GM03348 (cell line): ENCODE results near the gene ZBTB21.
A peak's percentile ranks its signal among the peaks of the same experiment; 100 is the strongest.
"Not testable (repeated sequence)": the region's sequence is repeated elsewhere in the genome, so short reads cannot be mapped to it uniquely, and the experiment has no call there.

Source experiments
- DNase-seq: peaks from one replicate; pipeline ENCODE4 v3.0.0; 2012; ENCODE audit warnings: low spot score

The ZBTB21 gene

DNA sequence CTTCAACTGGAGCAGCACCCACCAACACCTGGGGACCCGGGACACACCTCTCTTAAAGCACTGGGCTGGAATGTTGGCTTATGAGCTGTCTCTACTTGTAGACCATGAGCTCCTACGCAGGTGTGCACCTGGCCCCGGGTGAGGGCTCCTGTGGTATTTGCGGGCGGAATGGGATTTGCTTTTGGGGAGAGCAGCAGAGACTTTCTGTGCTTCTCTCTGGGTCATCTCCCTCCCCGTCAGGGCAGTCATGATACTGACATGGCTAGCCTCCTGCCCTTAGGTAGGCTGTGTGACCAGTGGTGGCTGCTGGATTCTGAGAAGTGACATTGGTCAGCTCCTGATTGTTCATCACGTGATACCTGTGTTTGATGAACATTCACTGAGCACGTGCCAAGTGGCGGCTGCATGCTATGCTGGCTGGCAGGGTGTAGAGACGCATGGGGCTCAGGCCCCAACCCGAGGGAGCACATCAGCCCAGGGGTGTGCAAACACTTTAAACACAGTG lies 9.0 kb upstream of the ZBTB21 start:
- no peak for DNase-seq

DNA sequence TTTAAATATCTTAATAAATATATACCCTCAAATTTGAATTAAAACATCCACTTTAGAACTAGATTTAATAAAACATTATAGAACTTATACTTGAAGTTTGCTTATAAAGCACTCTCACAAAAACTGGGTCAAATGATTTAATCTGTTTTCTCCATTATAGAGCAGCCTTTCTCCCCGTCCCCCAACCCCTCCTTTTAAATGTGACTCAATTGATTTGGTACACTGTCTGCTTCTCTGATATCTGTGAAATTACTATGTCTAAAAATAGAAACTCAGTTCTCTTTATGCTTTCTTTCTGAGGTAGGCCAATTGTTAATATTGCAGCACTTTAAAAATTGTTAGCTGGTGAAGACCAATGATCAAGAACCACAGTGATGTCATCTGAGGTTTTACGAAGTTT lies 6.9 kb upstream of the ZBTB21 start:
- DNase-seq, result no peak

DNA sequence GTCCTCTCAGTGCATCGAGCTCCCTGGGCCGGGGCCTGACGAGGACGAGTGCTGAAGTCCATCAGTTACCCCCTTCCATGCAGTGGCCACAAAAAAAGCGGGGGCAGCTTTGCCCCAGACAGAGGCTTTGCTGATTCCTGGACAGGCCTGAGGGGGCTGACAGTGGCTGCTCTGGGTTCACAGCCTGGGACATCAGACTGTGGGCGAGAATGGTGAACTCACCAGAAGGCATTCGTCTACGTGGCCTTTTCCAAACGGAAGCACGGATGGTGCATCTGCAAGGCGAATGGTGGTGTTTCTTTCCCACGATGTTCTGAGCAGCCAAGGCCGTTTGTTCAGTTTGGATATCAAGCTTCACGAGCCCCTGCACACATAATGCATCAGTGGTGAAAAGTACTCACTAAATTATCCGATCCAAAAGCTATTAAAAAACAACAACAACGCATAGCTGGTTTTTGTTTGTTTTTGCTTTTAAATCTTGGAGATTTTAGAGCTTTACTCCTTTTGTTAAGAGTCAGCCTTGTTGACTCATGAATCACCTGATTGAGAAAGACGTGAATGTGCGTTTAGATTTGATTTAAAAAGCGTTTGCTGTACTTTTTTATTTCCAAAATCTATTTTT lies 6.3 kb upstream of the ZBTB21 start:
- no peak for DNase-seq

DNA sequence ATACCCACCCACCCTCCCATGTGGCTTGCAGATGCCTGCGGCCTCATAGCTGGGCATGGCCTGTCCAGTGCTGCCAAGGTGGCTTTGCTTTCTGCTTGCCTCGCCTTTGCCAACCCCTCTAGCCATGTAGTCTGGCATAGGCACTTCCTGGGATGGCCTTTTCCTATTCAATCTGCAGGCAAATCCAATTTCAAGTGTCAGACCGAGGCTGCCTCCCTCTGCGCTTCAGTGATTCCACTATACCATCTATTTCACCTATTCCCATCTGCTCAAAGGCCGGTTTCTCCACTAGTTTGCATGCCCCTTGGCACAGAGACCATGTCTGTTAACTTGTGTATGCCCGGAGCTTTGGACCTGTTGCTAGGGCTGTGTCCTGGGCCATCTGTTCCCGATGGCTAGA lies 3.8 kb upstream of the ZBTB21 start:
- no peak for DNase-seq

DNA sequence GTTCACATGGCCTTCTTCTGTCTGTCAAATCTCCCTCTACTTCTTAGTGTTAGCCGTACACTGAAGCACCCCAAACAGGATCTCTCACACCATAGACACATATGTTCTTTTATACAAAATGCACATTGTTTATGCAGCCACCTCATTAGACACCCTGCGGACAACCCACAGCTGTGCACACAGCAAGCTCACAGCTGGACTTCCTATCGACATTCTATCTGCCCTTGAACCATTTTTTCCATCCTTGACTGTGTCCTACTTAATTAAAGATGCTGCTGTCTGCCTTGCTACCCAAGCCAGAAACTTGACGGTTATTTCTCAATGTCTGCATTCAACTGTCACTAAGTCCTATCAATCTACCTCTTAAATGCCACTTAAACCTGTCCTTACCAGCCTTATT lies 3.2 kb upstream of the ZBTB21 start:
- no peak for DNase-seq

DNA sequence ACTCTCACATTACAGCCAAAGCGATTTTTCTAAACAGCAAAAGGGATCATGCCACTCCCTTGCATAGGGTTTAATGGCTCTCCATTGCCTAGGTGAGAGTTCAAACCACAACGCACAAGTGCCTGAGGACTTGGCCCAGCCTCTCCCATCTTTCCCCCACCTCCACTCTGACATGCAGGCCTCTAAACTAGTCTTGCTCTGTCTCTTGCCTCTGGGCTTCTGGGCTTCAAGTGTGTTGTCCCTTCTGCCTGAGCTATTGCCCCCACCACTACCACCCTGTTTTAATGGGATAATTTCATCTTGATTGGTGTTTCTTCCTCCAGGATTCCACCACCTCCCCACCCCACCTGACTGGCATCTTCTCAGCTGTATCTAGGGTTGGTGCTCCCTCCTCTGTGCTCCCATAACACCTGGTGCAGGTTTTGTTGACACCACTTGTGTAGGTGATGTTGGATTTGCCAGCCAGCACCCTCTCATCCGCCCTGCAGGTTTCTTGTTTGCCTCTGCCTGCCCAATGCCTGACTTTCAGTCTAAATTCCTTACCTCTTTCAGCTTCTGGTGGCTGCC lies 2.7 kb upstream of the ZBTB21 start:
- DNase-seq, result no peak

DNA sequence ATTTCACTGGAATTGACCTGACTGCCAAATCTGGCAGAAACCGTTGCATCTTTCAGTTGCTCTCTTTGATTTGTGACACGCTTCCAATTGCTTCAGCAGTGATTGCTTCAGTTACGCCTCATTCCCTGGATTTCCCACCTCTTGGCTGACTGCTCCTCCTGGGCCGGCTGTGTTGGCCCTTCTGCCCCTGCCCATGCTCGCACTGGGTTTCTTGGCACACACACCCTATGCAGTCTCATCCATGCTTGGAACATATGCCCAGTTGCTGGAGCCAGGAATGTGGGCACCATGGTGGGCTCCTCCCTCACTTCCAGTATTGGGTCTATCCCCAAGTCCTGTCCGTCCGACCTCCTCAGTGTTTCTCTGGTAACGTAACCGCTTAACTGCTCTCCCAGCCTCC lies 2.2 kb upstream of the ZBTB21 start:
- no peak for DNase-seq

DNA sequence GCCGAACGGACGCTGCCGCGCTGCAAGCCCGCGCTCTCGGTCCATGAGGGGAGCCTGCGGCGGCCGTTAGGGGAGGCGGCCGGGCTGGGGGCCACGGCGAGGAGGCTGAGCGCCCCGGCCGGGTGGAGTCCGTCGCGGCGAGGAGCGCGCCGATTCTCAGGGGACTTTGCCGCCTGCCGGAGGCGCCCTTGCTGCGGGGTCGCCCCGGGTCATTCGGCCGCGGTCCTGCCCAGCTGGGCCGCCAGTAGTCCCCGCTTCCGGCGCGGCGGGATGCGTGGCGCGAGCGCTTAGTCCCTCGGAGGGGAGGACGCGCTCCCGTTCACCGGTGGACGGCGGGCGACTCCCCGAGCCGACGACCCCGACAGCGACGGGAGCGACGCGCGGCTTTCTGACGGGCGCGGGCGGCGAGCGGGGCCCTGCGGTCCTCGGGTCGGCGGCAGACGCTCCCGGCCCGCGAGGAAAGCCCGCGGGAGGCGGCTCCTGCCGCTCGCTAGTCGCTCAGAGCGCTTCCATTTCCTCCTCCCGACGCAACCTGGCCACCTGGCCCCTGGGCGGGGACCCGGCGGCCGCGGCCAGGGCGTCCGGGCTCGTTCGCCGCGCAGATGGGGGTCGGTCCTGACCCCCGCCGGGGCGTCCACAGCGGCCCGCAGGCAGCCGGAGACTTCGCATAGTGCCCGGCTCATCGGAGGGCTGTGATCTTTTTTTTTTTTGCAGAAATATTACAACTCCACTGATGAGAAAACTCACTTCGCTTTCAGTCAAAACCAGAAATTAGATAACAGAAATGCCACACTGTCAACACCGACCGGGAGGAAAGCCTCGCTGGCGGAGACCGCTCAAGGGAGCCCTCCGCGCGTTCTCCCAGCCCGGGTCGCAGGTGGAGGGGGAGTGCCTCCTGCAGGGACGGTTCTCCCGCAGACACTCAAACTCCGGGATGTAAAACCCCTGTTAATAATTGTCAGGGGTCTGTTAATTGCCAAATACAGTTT lies 641 bp upstream of the ZBTB21 start:
- DNase-seq, result peak; percentile 31

DNA sequence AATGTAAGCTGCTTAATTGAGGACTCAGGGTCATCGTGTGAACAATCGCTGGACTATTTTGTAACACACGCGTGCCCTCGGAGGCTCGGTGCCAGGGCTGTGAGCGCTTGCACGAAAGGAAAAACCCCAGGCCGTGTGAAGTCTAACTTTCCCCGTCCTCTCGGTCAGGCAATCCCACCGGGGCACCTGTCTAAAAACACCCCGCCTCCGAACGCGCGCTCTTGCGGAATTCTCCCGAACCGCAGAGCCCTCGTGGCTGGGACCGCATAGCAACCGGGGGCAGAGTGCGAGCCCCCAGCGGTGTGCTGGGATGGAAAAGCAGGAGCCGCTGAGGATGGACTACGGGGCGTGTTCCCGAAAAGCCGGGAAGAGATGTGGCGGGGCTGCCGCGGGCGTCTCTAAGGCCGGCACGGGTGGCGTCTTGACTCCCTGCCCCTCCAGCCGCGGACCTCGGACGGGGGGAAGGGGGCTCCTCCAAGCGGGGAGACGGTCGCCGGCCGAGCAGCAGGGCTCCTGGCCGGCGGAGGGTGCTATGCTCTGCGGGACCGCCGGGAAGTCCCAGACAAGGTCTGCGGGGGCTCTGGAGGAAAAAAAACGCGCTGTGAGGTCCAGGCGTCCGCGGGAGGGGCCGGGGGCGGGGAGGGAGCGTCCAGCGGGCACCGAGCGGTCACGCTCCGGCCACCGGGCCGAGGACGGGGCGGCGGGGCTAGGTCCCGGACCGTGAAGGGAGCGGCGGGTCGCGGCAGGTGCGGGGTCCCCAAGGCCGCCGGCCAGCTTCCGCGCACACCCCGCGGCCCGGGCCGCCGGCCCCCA lies 936 bp downstream of the ZBTB21 start:
- DNase-seq, result peak; percentile 58

DNA sequence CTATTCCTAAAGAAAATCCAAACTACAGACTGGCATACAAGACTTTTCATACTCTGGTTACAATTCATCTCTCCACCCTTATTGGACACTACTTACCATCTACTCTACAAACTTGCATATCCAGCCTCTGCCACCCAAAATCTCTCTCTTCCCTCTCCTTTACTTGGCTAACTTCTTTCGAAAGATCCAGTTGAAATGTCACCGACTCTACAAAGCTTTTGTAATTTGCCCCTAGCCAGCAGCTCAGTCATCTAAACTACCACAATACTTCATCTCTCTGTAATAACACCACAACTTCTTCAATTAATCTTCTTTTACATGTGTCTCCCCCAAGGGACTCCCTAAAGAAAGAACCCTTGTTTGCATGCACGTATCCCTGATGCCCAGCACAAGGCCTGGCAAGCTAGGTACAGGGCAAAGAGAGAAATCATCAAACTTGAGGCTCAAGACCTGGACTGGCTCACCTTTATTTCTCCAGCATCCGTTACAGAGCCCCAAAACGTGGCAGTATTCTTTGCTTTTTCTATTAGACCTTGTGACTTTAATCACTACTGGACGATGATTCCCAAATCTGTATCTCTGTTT lies 2.7 kb downstream of the ZBTB21 start:
- no peak for DNase-seq

DNA sequence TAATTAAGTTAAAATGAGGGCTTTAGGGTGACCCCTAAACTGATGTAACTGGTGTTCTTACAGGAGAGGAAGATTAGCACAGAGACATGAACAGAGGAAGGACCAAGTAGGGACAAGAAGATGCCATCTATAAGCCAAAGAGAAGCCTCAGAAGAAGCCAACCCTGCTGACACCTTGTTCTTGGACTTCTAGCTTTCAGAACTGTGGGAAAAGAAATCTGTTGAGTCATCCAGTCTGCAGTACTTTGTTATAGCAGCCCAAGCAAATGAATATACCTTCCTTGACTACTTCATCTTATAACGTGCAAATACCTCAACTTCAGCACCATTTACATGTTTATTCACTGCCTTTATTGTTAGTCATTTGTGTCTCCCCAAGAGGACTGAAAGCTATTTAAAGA lies 3.4 kb downstream of the ZBTB21 start:
- no peak for DNase-seq

DNA sequence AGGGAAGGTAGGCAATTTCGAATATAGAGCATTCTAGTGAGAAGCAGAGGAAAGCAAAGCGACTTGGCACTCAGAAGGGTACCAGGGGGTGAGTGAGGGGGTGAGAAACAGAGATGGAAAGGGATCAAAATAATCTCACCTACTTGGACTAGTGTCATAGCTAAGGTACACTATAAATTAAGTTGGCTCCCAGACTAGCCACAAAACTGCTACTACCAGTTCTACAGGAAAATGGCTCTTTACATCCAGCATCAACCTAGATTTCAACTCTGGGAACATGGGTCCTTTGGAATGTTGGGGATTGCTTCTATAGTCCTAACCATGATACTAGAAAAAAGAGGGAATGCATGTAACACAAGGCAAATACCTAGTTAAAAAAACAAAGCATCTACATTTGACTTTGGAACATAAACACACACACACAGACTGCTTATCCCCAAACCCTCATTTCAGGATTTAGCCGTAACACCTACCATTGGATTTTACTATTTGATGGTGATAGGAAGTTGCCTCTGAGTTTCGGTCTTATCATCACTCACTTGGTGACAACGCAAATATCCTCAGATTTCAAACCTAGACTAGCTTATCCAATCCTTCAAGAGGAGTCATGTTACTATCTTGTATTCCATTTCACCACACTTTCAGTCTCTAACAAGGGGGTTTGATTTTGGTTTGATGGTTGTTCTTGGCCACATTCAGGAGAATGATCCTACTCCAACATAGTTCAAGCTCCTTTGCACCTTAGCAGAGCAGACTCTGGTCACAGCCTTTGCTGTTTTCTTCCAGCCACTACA lies 5.6 kb downstream of the ZBTB21 start:
- no peak for DNase-seq

DNA sequence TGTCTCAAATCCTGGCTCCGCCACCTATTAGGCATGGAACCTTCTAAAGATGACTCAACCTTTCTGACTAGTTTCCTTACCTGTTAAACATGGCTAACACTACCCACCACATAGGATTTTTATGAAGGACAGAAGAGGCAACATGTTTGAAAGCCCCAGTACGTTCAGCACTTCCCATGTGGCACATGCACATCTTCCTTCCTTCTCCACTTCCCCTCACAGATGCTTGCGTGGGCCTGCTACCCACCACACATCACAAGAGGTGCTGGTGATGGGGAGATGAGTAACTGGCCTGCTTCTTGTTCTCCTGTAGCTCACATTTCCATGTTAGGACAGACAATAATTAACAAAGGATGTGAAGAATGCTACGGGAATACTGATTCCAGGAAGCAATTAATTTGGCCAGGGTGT lies 7.1 kb downstream of the ZBTB21 start:
- DNase-seq, result peak; percentile 57

DNA sequence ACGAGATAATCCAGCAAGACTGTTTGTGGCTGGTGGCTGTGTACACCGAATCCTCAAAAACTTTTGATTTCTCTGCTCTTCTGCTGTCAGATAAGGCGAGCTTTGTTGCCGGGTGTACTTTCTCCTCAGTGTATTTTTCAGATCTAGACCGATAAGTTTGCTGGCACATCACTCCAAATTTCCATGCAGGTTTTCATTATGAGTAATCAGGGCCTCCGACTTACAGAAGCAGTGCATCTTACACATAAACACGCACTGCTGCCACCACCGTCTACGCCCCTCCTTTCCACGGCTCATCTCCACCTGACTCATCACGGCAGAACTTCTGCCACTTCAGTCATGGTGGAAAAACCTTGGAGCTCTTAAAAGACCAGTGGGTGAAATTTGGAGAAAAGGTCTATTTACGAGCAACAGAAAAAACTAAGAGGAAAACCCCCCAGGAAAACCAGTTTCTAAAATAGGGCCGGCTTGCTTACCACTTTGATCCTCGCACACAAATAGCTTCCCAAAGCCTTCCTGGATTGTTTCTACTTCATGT lies 7.7 kb downstream of the ZBTB21 start:
- peak; percentile 77 for DNase-seq

DNA sequence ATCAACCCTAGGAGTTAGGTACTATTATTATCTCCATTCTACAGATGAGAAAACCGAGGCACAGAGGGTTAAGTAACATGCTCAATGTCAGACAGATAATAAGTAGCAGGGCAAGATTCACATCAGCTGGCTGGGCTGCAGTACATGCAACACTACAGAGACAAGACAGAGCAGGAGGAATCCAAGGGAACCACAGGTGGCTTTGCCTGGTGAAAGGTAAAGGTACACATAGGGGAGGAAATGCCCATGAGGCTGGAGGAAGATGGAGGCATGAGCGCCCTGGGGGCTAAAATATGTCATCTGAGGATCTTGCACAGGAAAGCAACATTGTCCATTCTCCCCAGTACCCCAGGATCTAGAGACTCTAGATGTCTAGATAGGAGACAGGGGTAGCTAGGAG lies 8.4 kb downstream of the ZBTB21 start:
- no peak for DNase-seq

DNA sequence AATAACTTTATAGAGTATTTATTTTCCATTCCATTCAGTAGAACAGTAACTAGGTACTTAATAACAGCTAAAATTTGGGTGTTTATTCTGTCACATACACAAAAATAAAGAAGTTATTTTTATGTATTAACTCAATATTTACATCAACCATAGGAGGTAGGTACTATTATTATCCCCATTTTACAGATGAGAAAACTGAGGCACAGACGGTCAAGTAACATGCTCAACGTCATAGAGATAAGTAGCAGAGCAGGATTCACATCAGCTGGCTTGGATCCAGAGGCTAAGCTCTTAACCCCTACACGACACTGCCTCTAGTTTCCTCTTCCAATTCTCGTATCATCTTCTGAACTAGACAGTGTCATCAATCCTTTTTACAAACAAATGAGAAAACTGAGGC lies 9.3 kb downstream of the ZBTB21 start:
- DNase-seq, result no peak

DNA sequence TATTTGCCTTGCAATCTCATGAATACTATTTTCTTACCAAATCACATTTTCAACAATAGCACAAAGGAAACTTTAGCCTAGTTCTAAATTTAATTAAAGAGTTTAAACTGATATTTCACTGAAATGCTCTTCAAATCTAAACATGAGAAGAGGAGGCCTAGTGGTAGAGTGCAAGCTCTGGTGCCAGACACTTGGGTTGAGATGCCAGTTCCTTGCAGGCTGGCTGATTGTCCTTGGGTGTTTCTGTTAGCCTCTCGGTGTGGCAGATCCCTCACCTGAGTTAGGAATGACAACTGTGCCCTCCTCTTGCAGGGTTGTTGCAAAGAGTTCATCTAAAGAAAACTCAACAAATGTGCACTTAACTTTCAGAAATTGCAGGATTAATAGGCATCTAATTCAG lies 12.5 kb downstream of the ZBTB21 start:
- DNase-seq, result no peak

DNA sequence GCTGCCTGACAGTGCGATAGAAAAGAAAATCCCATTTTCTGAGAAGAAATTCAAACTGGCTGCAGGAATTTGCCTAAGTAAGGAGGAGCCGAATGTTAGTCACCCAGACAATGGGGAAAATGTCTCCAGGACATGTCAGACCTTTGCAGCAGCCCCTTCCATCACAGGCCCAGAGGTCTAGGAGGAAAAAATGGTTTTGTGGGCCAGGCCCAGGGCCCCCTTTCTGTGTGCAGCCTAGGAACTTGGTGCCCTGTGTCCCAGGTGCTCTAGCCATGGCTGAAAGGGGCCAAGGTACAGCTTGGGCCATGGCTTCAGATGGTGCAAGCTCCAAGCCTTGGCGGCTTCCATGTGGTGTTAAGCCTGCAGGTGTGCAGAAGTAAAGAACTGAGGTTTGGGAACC lies 14.6 kb downstream of the ZBTB21 start:
- DNase-seq, result no peak

DNA sequence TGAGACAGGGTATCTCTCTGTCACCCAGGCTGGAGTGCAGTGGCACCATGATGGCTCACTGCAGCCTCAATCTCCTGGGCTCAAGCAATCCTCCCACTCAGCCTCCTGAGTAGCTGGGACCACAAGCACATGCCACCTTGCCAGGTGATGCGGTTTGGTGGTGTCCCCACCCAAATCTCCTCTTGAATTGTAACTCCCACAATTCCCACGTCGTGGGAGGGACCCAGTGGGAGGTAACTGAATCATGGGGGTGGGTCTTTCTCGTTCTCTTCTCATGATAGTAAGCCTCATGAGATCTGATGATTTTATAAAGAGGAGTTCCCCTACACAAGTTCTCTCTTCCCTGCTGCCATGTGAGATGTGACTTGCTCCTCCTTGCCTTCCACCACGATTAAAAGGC lies 15.5 kb downstream of the ZBTB21 start:
- DNase-seq, result not testable (repeated sequence)

DNA sequence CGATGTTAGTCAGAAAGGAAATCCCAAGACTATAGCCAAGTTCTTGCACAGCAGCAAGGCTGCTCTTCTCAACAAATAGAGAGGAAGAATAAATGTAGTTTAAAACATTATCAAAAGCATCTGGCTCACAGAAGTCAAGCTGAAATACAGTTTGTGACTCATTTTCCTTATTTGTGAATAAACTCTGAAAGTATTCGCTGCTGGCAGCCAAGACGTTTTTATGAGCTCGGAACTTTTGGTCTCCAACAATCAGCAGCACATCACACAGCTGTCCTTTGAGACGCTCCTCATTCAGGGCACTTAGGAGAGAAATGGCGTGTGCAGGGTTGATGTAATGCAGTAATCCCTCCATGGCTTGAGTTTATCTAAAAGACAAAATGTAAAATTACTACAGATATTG lies 16.4 kb downstream of the ZBTB21 start:
- DNase-seq, result peak; percentile 74

DNA sequence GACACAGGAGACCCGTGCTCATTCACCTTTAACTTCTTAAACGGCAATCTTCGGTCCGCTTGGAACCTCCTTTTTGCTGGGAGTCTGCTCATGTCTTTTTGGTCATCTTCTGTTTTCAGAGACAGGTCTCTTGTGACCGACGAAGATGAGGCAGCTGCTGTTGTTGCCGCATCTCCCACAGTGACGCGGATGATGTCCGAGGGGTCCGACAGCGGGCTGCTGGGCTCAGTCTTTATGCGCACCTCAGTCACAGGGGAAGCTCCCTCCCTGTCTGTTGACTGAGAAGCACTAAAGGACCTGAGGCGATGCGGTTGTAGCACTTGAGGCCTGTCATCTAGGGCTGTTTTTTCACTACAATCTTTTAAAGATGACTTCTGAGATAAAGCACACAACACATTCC lies 17.6 kb downstream of the ZBTB21 start:
- DNase-seq, result no peak
